HEK293 (cell line): ENCODE measurements around the gene GABRA1.
A peak's percentile ranks its signal among the peaks of the same experiment; 100 is the strongest.

Experiments
- CTCF ChIA-PET: fragments of 350-600 bp; formaldehyde crosslinking; extraction: SDS; loops from one replicate; lab custom pipeline; 2021; ENCODE audit warnings: antibody characterized with exemption; lab: Yijun Ruan, JAX
- POLR2A ChIA-PET: fragments of 300-600 bp; formaldehyde crosslinking; extraction: SDS; loops from one replicate; lab custom pipeline; 2020; ENCODE audit warnings: antibody characterized with exemption, inconsistent platforms; lab: Yijun Ruan, JAX
- H3K27ac ChIP-seq: fragments of 200-500 bp; sonication (Bioruptor generic); 2 replicates; pipeline ENCODE4 v1.5.1; 2014; ENCODE audit warnings: low read depth, low read length, control low read depth, inconsistent platforms; ENCODE audit errors: extremely low read depth
- H3K36me3 ChIP-seq, 2 experiments: fragments of 200-500 bp in 1 of 2; sonication (Bioruptor generic) in 1 of 2; 1 replicate in 1 of 2; 2 replicates in 1 of 2; pipeline ENCODE4 v1.5.1; 2014 to 2017; ENCODE audit warnings: inconsistent platforms in 2 of 2, low read length in 2 of 2; ENCODE audit not compliant: control insufficient read depth in 2 of 2, insufficient read depth in 1 of 2
- H3K4me1 ChIP-seq: fragments of 200-500 bp; sonication (Bioruptor generic); 2 replicates; pipeline ENCODE4 v1.5.1; 2014; ENCODE audit warnings: mild to moderate bottlenecking, low read length, inconsistent platforms; ENCODE audit not compliant: control insufficient read depth, insufficient read depth
- H3K4me3 ChIP-seq: 2 replicates; pipeline ENCODE4 v1.5.1; 2011; ENCODE audit warnings: low read depth, mild to moderate bottlenecking, control low read depth, low read length, moderate library complexity
- H3K9me3 ChIP-seq: fragments of 200-500 bp; sonication (Bioruptor generic); 2 replicates; pipeline ENCODE4 v1.5.1; 2014; ENCODE audit warnings: low read depth, low read length, inconsistent platforms; ENCODE audit not compliant: control insufficient read depth, insufficient read depth
- BCL11B ChIP-seq: fragments of 450-650 bp; formaldehyde crosslinking; IDR thresholded peaks from 2 replicates; pipeline ENCODE4 v1.5.1; 2016; ENCODE audit warnings: low read depth, missing biosample characterization, missing genetic modification characterization
- KLF16 ChIP-seq: fragments of 450-650 bp; formaldehyde crosslinking; IDR thresholded peaks from 2 replicates; pipeline ENCODE4 v1.5.1; 2017; ENCODE audit warnings: missing biosample characterization, missing genetic modification characterization
- KLF17 ChIP-seq: fragments of 450-650 bp; formaldehyde crosslinking; IDR thresholded peaks from 2 replicates; pipeline ENCODE4 v1.5.1; 2016; ENCODE audit warnings: missing biosample characterization, missing genetic modification characterization
- PRDM1 ChIP-seq: fragments of 450-650 bp; formaldehyde crosslinking; IDR thresholded peaks from 2 replicates; pipeline ENCODE4; 2016; ENCODE audit warnings: missing biosample characterization, missing genetic modification characterization
- REST ChIP-seq: fragments of 450-650 bp; formaldehyde crosslinking; IDR thresholded peaks from 2 replicates; pipeline ENCODE4 v1.5.1; 2016; ENCODE audit warnings: missing biosample characterization, missing genetic modification characterization
- ZNF114 ChIP-seq: fragments of 450-650 bp; formaldehyde crosslinking; IDR thresholded peaks from 2 replicates; pipeline ENCODE4 v1.5.0; 2017; ENCODE audit warnings: missing biosample characterization, missing genetic modification characterization
- ZNF138 ChIP-seq: fragments of 450-650 bp; formaldehyde crosslinking; IDR thresholded peaks from 2 replicates; pipeline ENCODE4 v1.5.1; 2016; ENCODE audit warnings: missing biosample characterization, missing genetic modification characterization, borderline replicate concordance
- ZNF175 ChIP-seq: fragments of 450-650 bp; formaldehyde crosslinking; IDR thresholded peaks from 2 replicates; pipeline ENCODE4 v1.5.1; 2016; ENCODE audit warnings: missing biosample characterization, missing genetic modification characterization
- ZNF202 ChIP-seq: fragments of 450-650 bp; formaldehyde crosslinking; IDR thresholded peaks from 2 replicates; pipeline ENCODE4 v1.5.1; 2016; ENCODE audit warnings: missing biosample characterization, missing genetic modification characterization, borderline replicate concordance
- ZNF302 ChIP-seq: fragments of 450-650 bp; formaldehyde crosslinking; IDR thresholded peaks from 2 replicates; pipeline ENCODE4 v1.5.1; 2016; ENCODE audit warnings: missing biosample characterization, missing genetic modification characterization, low read depth
- ZNF366 ChIP-seq: fragments of 450-650 bp; formaldehyde crosslinking; conservative IDR thresholded peaks from 2 replicates; pipeline ENCODE4 v1.5.1; 2016; ENCODE audit warnings: missing biosample characterization, missing genetic modification characterization
- ZNF571 ChIP-seq: fragments of 450-650 bp; formaldehyde crosslinking; IDR thresholded peaks from 2 replicates; pipeline ENCODE4 v1.5.0; 2017; ENCODE audit warnings: missing biosample characterization, missing genetic modification characterization
- ZNF580 ChIP-seq: fragments of 450-650 bp; formaldehyde crosslinking; IDR thresholded peaks from 2 replicates; pipeline ENCODE4 v1.5.1; 2016; ENCODE audit warnings: missing biosample characterization, missing genetic modification characterization
- ZNF621 ChIP-seq: fragments of 450-650 bp; formaldehyde crosslinking; IDR thresholded peaks from 2 replicates; pipeline ENCODE4 v1.5.1; 2017; ENCODE audit warnings: missing biosample characterization, missing genetic modification characterization
- ZNF629 ChIP-seq: fragments of 450-650 bp; formaldehyde crosslinking; IDR thresholded peaks from 2 replicates; pipeline ENCODE4 v1.5.1; 2017; ENCODE audit warnings: missing biosample characterization, missing genetic modification characterization
- ZNF701 ChIP-seq: fragments of 450-650 bp; formaldehyde crosslinking; IDR thresholded peaks from 2 replicates; pipeline ENCODE4 v1.5.1; 2016; ENCODE audit warnings: missing biosample characterization, missing genetic modification characterization
- ZSCAN4 ChIP-seq: fragments of 450-650 bp; formaldehyde crosslinking; IDR thresholded peaks from 2 replicates; pipeline ENCODE4 v1.5.1; 2017; ENCODE audit warnings: missing biosample characterization, missing genetic modification characterization

GABRA1 gene

GRCh38 chr5:161889971-161890370 lies 42.1 kb downstream of the GABRA1 start:
- no peaks in the 10 kb centered on the region for H3K9me3 ChIP-seq
- ChIA-PET POLR2A (no interaction called here), CTCF (no interaction called here)
- no peak overlapping the region for H3K4me3 ChIP-seq
- no peaks in the 10 kb centered on the region for H3K36me3 ChIP-seq
- no peak overlapping the region for H3K27ac ChIP-seq
- TF ChIP-seq REST (tag by site-specific recombination) (peak; percentile 77), ZNF366 (tag by site-specific recombination) (no peak)
- no peaks in the 10 kb centered on the region for H3K4me1 ChIP-seq

GRCh38 chr5:161895514-161895913 lies 47.6 kb downstream of the GABRA1 start:
- Histone ChIP-seq H3K27ac (no peak overlapping the region), H3K36me3 (no peaks in the 10 kb centered on the region), H3K4me1 (no peaks in the 10 kb centered on the region), H3K9me3 (no peaks in the 10 kb centered on the region), H3K4me3 (no peak overlapping the region)
- CTCF ChIA-PET = no interaction called here
- TF ChIP-seq ZNF302 (tag by site-specific recombination) (no peak), ZNF175 (tag by site-specific recombination) (no peak), PRDM1 (tag by site-specific recombination) (no peak), ZNF629 (tag by site-specific recombination) (no peak), BCL11B (tag by site-specific recombination) (no peak), ZNF580 (tag by site-specific recombination) (no peak), ZNF701 (tag by site-specific recombination) (no peak), ZNF114 (no peak), ZNF138 (tag by site-specific recombination) (no peak)
- TF ChIP-seq, all 188 proteins: peak for 0
- POLR2A ChIA-PET = no interaction called here

- no peak overlapping the region for H3K4me3 ChIP-seq
- no peak overlapping the region for H3K27ac ChIP-seq
- TF ChIP-seq ZSCAN4 (tag by site-specific recombination) (no peak), ZNF175 (tag by site-specific recombination) (no peak), KLF17 (tag by site-specific recombination) (no peak), ZNF202 (tag by site-specific recombination) (no peak), ZNF621 (tag by site-specific recombination) (no peak), KLF16 (tag by site-specific recombination) (no peak), ZNF571 (tag by site-specific recombination) (no peak)
- TF ChIP-seq, all 188 proteins: peak for 0
- ChIA-PET CTCF (no interaction called here), POLR2A (no interaction called here)
- Histone ChIP-seq H3K9me3 (no peaks in the 10 kb centered on the region), H3K36me3 (no peaks in the 10 kb centered on the region), H3K4me1 (no peaks in the 10 kb centered on the region)
Measured at GRCh38 chr5:161897033-161897432, 49.1 kb downstream of the GABRA1 start.
